GM12865 (cell line): Measurements from ENCODE around the gene UQCRC1.

Source experiments
- DNase-seq: peaks from one replicate; pipeline ENCODE4 v3.0.0; 2010; ENCODE audit warnings: low read depth
- H3K4me3 ChIP-seq: 2 replicates; pipeline ENCODE4 v1.5.1; 2011; ENCODE audit warnings: mild to moderate bottlenecking, low read depth, low read length, control low read depth
- TF ChIP-seq, protein P1 (sequence below): IDR thresholded peaks from 2 replicates; pipeline ENCODE4 v1.5.1; 2011; ENCODE audit warnings: low read length, control low read depth, low read depth, inconsistent platforms; ENCODE audit not compliant: insufficient read depth; ENCODE audit errors: missing control alignments

UQCRC1 gene

DNA sequence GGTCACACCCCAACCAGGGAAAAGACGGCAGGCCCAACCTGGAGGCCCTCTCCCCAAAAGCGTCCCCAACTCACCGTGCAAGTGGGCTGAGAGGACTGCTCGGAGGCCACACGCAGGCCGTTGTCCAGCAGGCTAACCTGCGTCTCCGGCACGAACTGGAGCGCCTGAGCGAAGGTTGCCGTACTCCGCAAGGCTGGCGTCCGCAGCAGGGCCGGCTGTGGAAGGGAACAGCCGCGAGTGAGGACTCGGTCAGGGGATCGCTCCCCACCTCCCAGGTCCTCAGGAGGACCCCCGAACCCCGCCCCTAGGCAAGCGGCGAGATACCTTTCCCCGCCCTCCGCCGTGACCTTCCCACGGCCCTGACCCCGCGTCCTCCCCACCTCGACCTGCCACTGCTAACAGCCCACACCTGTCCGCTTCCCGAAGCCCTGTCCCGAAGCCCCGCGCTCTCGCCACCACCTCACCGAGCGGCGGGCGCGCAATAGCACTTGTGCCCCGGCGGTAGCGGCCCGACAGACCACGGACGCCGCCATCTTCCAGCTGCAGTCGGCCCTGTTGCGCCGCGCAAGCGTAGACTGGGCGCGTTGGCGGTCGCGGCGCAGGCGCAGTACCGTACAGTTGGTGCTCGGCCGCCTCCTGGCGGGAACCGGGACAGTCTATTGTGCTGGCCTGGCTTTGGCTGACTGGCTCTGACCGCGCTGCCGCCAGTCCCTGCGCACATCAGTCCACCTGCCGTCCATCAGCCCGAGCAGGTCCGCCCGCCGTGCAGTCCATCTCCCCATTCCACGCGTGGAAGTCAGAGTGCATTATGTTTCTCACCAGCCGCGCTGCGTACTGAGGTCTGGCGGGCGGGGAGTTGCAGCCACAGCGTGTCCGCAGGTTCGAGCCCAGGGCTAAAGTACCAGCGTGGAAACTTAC is at the start of gene UQCRC1:
TSS of gene UQCRC1 (minus strand) at position 559 of the 918 bp plus-strand sequence. CDS start at position 533, 26 bp downstream.
- H3K4me3 ChIP-seq: peak within 1 kb of the TSS; percentile 86
- peak; percentile 96 for DNase-seq
- TF ChIP-seq, protein P1, sequence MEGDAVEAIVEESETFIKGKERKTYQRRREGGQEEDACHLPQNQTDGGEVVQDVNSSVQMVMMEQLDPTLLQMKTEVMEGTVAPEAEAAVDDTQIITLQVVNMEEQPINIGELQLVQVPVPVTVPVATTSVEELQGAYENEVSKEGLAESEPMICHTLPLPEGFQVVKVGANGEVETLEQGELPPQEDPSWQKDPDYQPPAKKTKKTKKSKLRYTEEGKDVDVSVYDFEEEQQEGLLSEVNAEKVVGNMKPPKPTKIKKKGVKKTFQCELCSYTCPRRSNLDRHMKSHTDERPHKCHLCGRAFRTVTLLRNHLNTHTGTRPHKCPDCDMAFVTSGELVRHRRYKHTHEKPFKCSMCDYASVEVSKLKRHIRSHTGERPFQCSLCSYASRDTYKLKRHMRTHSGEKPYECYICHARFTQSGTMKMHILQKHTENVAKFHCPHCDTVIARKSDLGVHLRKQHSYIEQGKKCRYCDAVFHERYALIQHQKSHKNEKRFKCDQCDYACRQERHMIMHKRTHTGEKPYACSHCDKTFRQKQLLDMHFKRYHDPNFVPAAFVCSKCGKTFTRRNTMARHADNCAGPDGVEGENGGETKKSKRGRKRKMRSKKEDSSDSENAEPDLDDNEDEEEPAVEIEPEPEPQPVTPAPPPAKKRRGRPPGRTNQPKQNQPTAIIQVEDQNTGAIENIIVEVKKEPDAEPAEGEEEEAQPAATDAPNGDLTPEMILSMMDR: peak; percentile 71

DNA sequence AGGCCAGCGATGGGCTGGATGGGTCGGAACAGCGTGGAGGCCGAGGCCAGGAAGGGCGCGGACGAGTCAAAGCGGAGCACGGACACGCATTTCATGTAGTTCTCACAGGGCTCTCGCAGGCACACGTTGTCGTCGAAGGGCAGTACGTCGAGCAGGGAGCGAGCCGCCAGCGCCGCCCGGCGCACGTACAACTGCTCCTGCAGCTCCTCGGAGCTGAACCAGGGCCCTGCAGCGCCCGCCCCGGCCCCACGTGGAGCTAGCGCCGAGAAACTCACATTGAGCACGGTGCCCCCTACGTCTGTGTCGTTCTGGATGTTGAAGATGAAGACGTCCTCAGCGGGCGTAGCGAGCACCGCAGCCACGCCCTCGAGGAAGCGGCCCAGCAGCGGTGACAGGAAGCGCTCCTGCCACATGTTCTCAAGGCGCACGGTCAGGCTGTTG is 47.4 kb upstream of the UQCRC1 start:
- TF ChIP-seq, protein P1: no peak
- peak overlapping the region; percentile 64 for H3K4me3 ChIP-seq
- DNase-seq: peak; percentile 82

DNA sequence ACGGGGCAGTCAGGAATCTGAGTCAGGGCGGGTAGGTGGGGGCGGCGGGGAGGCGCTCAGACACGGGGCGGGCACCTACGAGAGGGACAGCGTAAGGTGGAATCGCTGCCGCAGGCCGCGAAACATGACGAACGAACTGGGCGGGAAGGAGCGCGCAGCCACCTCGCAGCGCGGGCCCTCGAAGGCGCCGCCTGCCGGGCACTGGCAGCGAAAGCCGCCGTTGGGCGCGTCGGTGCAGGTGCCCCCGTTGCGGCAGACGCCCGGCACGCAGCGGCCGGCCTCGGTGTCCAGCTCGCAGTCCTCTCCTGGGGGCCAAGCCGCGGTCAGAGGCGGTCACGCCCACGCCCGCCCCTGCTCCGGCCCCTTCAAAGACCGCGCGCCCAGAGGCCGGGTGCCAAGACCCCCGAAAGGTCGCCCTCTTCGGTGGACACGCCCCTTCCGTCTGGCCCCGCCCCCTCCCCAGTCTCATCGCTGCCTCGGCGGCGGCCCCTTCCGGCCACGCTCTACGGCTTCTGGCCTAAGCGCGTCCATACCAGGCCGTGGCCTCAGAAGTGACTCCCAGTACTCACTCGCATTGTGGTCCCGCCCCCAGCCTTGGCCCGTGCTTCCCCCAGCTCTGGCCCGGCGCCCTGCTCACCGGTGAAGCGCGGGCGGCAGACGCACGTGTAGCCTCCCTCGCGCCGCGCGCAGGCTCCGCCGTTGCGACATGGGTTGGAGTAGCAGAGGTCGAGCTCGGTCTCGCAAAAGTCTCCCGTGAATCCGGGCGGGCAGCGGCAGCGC is 46.8 kb upstream of the UQCRC1 start:
- DNase-seq: peak; percentile 92
- TF ChIP-seq, protein P1: peak; percentile 84
- H3K4me3 ChIP-seq: peak overlapping the region; percentile 64

DNA sequence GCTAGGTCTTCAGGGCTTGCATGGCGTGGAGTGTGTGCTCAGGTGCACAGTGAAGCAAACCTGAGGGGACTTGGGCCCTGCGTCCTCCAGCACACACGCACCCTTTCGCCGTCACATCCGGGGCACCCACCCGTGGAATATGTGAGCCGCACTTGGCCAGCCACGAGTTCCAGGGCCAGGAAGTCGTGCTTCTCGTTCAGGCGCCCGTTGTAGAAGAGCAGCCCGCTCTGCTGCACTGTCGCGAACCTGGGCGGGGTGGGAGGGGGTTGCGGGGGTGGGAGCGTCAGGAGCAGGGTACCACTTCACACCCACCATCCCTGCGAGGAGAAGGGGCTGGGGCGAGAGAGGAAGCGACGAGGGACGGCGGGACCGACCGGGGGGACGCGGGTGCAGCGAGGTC is 46.2 kb upstream of the UQCRC1 start:
- peak overlapping the region; percentile 64 for H3K4me3 ChIP-seq
- TF ChIP-seq, protein P1: no peak
- DNase-seq: peak; percentile 67

DNA sequence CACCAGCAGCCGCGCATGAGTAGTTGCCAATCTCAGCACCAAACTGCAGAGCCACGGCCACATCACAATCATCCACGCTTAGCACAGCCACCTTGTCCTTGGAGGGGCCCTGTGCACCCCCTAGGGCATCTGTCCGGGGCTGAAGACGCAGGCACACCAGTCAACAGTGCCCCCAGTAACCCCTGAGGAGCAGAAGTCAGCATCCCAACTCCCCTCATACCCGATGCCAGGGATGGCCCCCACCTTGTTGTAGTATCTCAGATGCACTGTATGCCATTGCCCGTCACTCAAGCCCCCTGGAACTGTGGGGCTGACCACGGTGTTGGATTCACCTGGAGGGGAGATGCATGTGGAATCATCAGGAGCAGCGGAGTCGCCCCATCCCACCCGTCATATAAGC is 45.6 kb upstream of the UQCRC1 start:
- H3K4me3 ChIP-seq: peak overlapping the region; percentile 64
- no peak for DNase-seq
- TF ChIP-seq, protein P1: no peak

DNA sequence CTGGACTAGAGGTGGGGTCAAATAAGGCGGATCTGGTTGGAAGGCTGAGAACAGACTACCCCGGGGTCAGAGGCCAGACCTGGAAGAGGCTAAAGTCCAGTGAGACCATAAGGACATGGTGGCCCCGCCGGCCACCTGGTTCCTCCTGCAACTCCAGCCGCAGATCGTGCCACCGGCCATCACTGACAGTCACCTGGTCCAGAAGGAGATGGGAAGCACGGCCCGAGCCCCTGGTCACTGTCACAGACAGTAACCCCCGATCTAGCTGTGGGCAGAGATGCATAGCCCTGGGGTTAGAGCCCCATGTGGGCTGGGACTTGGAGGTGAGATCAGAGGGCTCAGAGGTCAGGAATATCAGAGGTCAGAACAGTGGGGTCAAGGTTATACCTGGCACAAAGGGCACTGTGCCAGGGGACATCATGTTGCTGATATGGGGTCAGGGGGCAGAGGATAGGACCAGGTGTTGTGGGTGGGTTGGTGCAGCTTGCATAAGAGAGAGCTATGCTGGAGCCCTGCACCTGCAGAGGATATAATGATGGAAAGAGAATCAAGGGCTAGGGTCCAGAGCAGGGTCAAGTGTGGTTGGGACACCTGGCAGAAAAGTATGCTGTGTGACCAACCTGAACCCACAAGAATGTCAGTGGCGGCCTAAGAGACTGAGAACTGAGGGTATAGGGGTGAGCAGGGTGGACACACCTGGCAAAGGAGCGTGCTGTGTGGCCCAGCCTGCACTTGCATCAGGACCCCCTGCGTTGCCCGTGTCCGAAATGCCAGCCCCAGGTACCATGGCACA is 43.7 kb upstream of the UQCRC1 start:
- DNase-seq: no peak
- no peak overlapping the region for H3K4me3 ChIP-seq

More for the DNA sequence above, 43.7 kb upstream of the UQCRC1 start:
- TF ChIP-seq, protein P1: no peak
